Panc1 (cell line): ENCODE measurements around the gene CPD. TPM values are rescaled to one million over a fixed set of nuclear protein-coding genes. Genes with fewer than 3 reads are reported as not detected.

Experiments used
- ATAC-seq: fragments of 200-7000 bp; cut with Tn5 transposase; 2 replicates; pipeline ENCODE4 v1.9.1; 2020; ENCODE audit warnings: mild to moderate bottlenecking, moderate library complexity
- BruUV-seq: library from RNA; stranded (reverse); fragments of 400-500 nt; replicated peaks from 2 replicates; lab custom pipeline; 2021; lab: Mats Ljungman, UMichigan
- CTCF ChIA-PET: fragments of 300-600 bp; sonication (Branson Sonifier 250); formaldehyde crosslinking; loops from one replicate; lab custom pipeline; 2022; ENCODE audit warnings: antibody characterized with exemption; lab: Charles Lee
- POLR2A ChIA-PET: fragments of 300-600 bp; sonication (Branson Sonifier 250); formaldehyde crosslinking; loops from one replicate; lab custom pipeline; 2022; ENCODE audit warnings: antibody characterized with exemption; lab: Charles Lee
- DNase-seq: peaks from one replicate; pipeline ENCODE4 v3.0.0-alpha.2; 2010; ENCODE audit warnings: low read depth, low spot score
- H3K27ac ChIP-seq: 2 replicates; pipeline ENCODE4 v1.5.1; 2011; ENCODE audit warnings: mild to moderate bottlenecking, low read length, inconsistent platforms
- H3K27me3 ChIP-seq: fragments of 200-500 bp; sonication (Bioruptor generic); 2 replicates; pipeline ENCODE4 v1.6.0; 2014; ENCODE audit warnings: low read length, inconsistent platforms; ENCODE audit not compliant: control insufficient read depth, insufficient read depth
- H3K36me3 ChIP-seq: fragments of 200-500 bp; sonication (Bioruptor generic); 2 replicates; pipeline ENCODE4 v1.5.1; 2014; ENCODE audit warnings: inconsistent platforms, mild to moderate bottlenecking, low read length, moderate library complexity; ENCODE audit not compliant: control insufficient read depth, insufficient read depth
- H3K4me1 ChIP-seq: 2 replicates; pipeline ENCODE4 v1.5.1; 2011; ENCODE audit warnings: inconsistent platforms, mild to moderate bottlenecking, low read length, moderate library complexity; ENCODE audit not compliant: control insufficient read depth, insufficient read depth
- H3K4me3 ChIP-seq, 2 experiments: 2 replicates each; pipeline ENCODE4 v1.5.1; 2011 to 2012; ENCODE audit warnings: low read depth in 2 of 2, low read length in 2 of 2, mild to moderate bottlenecking in 2 of 2, inconsistent platforms in 1 of 2, moderate library complexity in 1 of 2
- H3K9me3 ChIP-seq: fragments of 200-500 bp; sonication (Bioruptor generic); 2 replicates; pipeline ENCODE4 v1.5.1; 2014; ENCODE audit warnings: low read depth, mild to moderate bottlenecking, inconsistent platforms, low read length, moderate library complexity; ENCODE audit not compliant: control insufficient read depth, insufficient read depth
- CTCF ChIP-seq: fragments of 450-650 bp; IDR thresholded peaks from 2 replicates; pipeline ENCODE4 v1.5.1; 2017; ENCODE audit warnings: mild to moderate bottlenecking
- POLR2AphosphoS5 ChIP-seq: IDR thresholded peaks from 2 replicates; pipeline ENCODE4 v1.6.1; 2012; ENCODE audit warnings: mild to moderate bottlenecking, low read depth, low read length, moderate library complexity
- REST ChIP-seq, 2 experiments: IDR thresholded peaks; 2 replicates each; pipeline ENCODE4 v1.6.1; 2011 to 2012; ENCODE audit warnings: low read depth in 2 of 2, control low read depth in 1 of 2, low read length in 1 of 2, mild to moderate bottlenecking in 1 of 2, moderate library complexity in 1 of 2; ENCODE audit not compliant: insufficient read depth in 1 of 2
- SIN3A ChIP-seq: IDR thresholded peaks from 2 replicates; pipeline ENCODE4 v1.6.1; 2012; ENCODE audit warnings: low read depth, mild to moderate bottlenecking, low read length, moderate library complexity, borderline replicate concordance; ENCODE audit not compliant: insufficient read depth
- TCF7L2 ChIP-seq: IDR thresholded peaks from 2 replicates; pipeline ENCODE4 v1.6.1; 2011; ENCODE audit warnings: mild to moderate bottlenecking, low read depth, low read length, inconsistent platforms
- in situ Hi-C: cut with HindIII; loops from 2 replicates; pipeline ENCODE4 v1.10.0; 2016; ENCODE audit warnings: low sequenced_read_pairs, low pct_unique_long_range_greater_than_20kb
- intact Hi-C: fragments of 100-400 bp; cut with micrococcal nuclease; formaldehyde crosslinking; loops from one replicate; pipeline ENCODE4 v1.10.0; 2022; ENCODE audit not compliant: unreplicated experiment
- total RNA-seq: library from RNA; stranded (reverse); gene quantifications from one replicate; pipeline ENCODE4 v1.2.1, GENCODE V29; 2021; ENCODE audit not compliant: unreplicated experiment

CPD gene
- total RNA-seq, 1 experiment from 2014 or later: 93.0 TPM

GRCh38 chr17:30413109-30413508 is 34.4 kb downstream of the CPD start:
- no peaks in the 10 kb centered on the region for H3K4me1 ChIP-seq
- ChIA-PET CTCF (no interaction called here), POLR2A (no interaction called here)
- no peaks in the 10 kb centered on the region for H3K36me3 ChIP-seq
- H3K9me3 ChIP-seq: no peaks in the 10 kb centered on the region
- TF ChIP-seq SIN3A (no peak), TCF7L2 (no peak), REST (IDR thresholded peaks at IDR 0.05; ENCODE audit: insufficient read depth in 1 of 2, low read depth in 2 of 2, low read length in 1 of 2) (no peak), CTCF (no peak), POLR2AphosphoS5 (no peak)
- H3K4me3 ChIP-seq: no peak overlapping the region
- intact Hi-C loops: no loop called here
- H3K27me3 ChIP-seq: no peaks in the 10 kb centered on the region
- DNase-seq (no peak), ATAC-seq (no peak)
- no peak overlapping the region for H3K27ac ChIP-seq
- in situ Hi-C loops: no loop called here
- no TSS peak for BruUV-seq

- in situ Hi-C loops (no loop called here), intact Hi-C loops (no loop called here)
- ATAC-seq (no peak), DNase-seq (no peak)
- Histone ChIP-seq H3K36me3 (no peaks in the 10 kb centered on the region), H3K27ac (no peak overlapping the region), H3K27me3 (no peaks in the 10 kb centered on the region), H3K4me3 (no peak overlapping the region), H3K9me3 (no peaks in the 10 kb centered on the region), H3K4me1 (no peaks in the 10 kb centered on the region)
- ChIA-PET CTCF (no interaction called here), POLR2A (no interaction called here)
- TF ChIP-seq SIN3A: no peak
- no peak for TF ChIP-seq POLR2AphosphoS5
- TF ChIP-seq CTCF: no peak
- TF ChIP-seq REST (IDR thresholded peaks at IDR 0.05; ENCODE audit: insufficient read depth in 1 of 2, low read depth in 2 of 2, low read length in 1 of 2): no peak
- no peak for TF ChIP-seq TCF7L2
- no TSS peak for BruUV-seq
Observed at GRCh38 chr17:30414486-30414885, 35.8 kb downstream of the CPD start.
